HG03460 (cell line): Measurements from ENCODE around the gene DHRS2.
"Not testable (repeated sequence)": the region's sequence is repeated elsewhere in the genome, so short reads cannot be mapped to it uniquely, and the experiment has no call there.

Source experiments
- ATAC-seq: cut with Tn5 transposase; IDR thresholded peaks from one replicate; pipeline ENCODE4 v1.9.1; 2021; ENCODE audit not compliant: unreplicated experiment

DHRS2 gene, protein sequence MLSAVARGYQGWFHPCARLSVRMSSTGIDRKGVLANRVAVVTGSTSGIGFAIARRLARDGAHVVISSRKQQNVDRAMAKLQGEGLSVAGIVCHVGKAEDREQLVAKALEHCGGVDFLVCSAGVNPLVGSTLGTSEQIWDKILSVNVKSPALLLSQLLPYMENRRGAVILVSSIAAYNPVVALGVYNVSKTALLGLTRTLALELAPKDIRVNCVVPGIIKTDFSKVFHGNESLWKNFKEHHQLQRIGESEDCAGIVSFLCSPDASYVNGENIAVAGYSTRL

DNA sequence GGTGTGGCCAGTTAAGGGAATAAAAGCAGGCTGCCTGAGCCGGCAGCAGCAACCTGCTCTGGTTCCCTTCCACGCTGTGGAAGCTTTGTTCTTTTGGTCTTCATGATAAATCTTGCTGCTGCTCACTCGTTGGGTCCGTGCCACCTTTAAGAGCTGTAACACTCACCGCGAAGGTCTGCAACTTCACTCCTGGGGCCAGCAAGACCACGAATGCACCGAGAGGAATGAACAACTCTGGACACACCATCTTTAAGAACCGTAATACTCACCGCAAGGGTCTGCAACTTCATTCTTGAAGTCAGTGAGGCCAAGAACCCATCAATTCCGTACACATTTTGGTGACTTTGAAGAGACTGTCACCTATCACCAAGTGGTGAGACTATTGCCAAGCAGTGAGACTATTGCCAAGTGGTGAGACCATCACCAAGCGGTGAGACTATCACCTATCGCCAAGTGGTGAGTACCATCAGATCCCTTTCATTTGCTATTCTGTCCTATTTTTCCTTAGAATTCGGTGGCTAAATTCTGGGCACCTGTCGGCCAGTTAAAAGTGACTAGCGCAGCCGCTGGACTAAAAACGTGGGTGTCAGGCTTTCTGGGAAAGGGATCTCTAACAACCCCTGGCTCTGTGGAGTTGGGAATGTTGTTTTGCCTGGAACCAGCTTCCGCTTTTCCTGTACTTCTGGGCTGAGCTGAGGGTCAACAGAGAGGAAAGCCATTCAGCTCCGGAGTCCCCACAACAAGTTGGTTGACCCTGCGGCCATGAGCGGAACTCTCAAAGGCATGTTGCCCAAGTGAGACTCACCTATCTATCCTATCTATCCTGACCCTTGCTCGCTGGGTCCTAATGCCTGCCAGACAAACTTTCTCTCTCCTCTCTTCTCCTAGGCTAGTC lies at the start of gene DHRS2:
TSS of gene DHRS2 (plus strand) at position 48 of the 895 bp plus-strand sequence. CDS start 2,501 bp downstream, outside the sequence.
- ATAC-seq: no peak

DNA sequence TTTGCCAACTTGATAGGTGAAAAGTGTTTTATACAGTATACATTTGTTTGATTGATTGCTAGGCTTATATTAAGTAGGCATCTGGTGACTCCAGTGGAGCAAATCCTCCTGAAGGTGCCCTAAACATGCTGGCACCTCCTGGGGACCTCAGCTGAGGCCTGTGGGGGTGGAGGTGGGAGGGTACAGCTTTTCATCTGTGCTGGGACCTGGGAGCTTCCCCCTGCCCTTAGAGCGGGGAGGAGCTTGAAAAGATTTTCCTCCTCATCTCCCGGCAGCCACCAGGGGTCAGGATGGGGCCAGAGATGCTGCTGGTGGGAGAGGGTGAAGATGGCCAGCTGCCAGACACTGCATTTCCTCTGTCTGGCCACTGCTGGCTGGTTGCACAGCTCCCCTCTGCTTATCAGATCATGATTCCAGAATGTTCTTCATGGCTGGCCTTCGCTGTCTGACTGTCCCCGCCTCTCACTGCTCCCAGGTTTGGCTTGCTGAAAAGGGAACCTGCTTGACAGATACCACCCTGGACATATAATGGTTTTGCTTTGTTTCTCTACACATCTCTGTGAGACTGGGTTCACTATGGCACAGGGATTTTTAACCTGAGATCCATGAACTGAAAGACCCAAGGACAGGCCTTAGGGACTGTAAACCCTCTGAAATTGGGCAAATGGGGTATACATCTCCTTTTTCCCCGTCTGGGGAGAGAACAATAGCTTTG lies 47.1 kb upstream of the DHRS2 start:
- peak; percentile 99 for ATAC-seq

DNA sequence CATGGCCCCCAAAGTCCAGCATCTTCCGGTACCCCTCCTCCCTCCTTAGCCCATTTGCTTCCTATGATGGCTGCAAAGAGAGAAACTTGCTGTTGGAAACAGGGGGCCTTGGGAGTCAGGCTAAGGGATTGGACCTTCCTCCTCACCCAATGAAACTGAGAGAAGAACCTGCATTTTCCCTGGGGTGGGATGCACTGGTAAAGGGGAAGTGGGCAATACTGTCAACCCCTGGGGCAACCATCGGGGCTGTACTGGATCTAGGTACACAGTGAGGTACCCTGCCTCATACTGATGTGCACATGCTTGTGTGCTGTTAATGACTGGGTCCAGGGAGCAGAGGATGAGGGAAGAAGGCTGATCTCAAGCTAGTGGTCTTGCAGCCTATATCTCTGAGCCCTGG lies 46.6 kb upstream of the DHRS2 start:
- ATAC-seq: no peak

DNA sequence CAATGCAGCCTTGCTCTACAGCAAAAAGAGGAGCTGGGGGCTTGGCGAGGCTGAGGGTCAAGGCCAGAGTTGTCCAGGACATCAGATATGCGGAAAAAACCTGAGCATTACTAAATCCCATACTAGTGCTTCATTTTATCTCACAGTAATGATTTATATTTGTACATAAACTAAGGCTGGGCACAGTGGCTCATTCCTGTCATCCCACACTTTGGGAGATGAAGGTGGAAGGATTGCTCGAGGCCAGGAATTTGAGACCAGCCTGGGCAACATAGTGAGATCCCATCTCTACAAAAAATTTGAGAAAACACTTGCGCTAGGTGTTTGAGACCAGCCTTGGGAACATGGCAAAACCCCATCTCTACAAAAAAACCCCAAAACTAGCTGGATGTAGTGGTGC lies 46.0 kb upstream of the DHRS2 start:
- ATAC-seq: no peak

DNA sequence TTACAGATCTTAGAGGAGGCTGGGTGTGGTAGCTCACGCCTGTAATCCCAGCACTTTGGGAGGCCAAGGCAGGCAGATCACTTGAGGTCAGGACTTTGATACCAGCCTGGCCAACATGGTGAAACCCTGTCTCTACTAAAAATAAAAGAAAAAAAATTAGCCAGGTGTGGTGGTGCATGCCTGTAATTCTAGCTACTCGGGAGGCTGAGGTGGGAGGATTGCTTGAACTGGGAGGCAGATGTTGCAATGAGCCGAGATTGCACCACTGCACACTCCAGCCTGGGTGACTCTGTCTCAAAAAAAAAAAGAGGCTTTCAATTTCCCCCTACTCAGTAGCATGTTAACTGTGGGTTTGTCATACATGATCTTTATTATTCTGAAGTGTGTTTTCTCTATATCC lies 42.0 kb upstream of the DHRS2 start:
- ATAC-seq: not testable (repeated sequence)

DNA sequence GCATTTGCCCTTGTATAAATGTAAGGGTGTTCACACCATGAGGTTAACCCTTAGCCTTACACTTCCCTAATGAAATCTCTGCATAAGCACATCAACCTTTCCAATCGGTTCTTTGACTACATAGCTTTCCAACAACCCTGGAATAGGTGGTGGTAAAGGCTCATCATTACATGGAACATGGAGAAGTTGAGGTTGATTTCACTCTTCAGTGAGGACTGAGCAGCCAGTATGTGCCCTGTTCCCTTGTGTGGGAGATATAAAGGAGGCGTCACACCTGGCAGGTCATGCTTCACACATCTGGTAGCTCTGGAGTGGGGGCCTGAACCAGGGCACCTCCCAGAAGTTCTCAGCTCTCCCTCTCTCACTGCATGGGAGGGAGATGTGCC lies 35.8 kb upstream of the DHRS2 start:
- no peak for ATAC-seq

DNA sequence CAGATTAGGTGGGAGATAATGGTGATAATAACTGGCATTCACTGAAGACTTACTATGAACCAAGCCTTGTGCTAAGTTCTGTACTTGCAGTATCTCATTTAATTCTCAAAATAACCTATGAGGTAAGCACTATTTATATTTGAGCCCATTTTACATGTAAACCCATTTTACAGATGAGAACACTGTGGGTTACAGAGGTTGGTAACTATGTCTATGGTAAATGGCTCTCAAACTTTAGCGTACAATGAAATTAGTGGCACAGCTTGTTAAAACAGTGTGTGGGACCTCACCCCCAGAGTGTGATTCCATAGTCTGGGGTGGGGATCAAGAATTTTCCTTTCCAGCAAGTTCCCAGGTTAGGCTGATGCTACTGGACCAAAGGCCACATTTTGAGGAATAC lies 35.4 kb upstream of the DHRS2 start:
- no peak for ATAC-seq

DNA sequence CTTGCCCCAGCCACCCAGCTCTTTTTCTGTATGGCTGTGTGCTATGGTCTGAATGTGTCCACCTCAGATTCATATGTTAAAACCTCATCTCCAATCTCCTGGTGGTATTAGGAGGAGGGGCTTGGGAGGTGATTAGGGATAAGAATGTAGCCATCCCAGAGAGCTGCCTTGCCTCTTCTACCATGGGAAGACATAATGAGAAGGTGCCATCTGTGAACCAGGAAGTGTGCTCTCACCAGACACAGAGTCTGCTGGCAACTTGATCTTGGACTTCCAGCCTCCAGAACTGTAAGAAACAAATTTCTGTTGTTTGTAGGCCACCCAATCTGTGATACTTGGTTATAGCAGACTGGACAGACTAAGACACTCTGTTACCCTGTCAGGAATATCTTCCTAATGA lies 34.7 kb upstream of the DHRS2 start:
- ATAC-seq: no peak

DNA sequence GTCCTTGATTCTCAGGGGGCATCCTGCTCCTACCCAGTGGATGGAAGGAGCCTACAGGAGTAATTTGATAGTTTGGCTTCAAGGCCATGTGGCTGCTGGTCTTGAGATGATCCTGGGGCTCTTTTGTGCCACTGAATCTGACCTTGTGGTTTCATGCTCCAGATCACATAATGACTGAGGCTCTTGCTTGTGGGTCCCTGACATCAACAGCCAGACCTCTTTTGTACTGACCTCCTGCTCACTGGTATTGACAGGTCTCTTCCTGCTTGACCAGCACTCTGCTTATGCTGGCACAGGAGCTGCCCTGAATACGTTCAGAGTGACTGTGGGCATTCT lies 34.4 kb upstream of the DHRS2 start:
- no peak for ATAC-seq

DNA sequence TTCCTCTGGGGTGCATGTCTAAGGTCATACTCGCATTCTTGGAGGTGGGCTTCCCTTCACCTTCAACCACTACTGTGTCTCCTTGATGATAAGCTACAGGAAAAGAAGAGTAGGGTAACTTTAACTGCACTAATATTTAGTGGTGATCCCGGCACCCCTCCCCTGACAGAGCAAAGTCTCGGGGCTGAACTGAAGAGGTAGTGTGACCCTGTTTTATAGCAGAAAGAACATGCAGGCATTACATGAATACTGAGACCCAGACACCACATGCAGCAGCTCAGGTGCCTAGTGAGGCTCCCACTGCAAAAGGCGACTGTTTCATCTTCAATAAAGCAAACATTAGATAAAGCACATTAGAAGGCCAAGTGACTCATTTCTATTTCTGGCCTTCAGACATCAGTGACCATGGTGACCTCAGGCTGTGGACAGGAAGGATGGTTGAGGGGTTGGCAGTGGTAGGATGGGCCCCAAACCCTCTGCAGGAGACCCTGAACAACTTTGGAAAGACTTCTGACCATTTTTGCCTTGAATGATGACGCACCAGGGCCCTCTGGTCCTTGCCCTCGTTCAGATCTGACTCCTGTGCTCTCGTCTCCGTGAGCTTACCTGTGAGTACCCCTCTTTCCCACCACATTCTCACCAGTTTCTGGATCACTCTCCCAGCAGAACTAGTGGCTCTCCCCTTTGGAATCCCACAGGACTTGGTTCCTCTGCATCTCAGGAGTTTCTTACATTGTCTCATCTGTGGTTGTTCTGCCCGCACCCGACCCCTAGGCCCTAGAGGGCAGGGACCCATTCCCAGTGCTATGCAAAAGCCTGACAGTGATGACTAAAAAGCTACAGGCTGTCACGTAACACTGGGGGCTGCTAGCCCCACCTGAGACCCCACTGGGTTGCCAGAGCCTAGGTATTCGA lies 33.7 kb upstream of the DHRS2 start:
- no peak for ATAC-seq

DNA sequence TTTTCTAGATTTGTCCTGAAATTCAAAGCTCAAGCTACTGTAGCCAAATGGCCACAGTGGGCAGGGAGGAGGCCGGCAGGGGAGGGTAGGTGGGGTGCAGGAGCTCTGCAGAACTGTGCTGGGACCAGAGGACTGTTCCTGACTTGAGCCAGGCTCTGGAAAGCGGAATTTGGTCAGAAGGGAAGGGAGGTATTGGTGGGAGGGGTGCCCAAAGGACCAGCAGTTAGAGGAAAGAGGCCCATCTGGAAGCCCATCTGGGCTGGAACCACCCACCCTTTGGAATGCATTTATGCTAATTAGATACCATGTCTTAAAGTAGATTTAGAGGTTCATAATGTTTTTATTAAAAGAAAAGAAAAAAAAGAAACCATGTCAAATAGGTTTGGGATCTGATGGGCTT lies 33.1 kb upstream of the DHRS2 start:
- no peak for ATAC-seq

DNA sequence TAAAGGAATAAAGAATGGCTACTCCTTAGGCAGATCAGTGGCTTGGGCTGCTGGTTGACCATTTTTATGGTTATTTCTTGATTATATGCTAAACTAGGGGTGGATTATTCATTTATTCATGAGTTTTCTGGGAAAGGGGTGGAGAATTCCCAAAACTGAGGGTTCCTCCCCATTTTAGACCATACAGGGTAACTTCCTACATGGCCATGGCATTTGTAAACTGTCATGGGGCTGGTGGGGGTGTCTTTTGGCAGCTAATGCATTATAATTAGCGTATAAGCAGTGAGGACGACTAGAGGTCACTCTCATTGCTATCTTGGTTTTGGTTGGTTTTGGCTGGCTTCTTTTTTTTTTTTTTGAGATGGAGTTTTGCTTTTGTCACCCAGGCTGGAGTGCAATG lies 32.0 kb upstream of the DHRS2 start:
- no peak for ATAC-seq

DNA sequence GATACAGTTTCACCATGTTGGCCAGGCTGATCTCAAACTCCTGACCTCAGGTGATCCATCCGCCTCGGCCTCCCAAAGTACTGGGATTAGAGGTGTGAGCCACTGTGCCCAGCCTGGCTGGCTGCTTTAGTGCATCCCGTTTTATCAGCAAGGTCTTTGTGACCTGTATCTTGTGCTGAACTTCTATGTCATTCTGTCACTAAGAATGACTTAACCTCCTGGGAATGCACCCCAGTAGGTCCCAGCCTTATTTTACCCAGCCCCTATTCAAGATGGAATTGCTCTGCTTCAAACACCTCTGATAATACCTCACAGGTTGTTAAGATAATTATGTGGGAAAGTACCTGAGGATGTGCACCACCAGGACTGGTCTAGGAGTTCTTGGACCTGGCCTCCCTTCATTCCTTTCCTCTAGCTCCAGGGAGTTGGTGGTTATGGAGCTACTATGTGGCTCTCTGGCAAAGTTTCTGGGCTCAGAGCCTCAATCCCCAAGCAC lies 31.4 kb upstream of the DHRS2 start:
- no peak for ATAC-seq

DNA sequence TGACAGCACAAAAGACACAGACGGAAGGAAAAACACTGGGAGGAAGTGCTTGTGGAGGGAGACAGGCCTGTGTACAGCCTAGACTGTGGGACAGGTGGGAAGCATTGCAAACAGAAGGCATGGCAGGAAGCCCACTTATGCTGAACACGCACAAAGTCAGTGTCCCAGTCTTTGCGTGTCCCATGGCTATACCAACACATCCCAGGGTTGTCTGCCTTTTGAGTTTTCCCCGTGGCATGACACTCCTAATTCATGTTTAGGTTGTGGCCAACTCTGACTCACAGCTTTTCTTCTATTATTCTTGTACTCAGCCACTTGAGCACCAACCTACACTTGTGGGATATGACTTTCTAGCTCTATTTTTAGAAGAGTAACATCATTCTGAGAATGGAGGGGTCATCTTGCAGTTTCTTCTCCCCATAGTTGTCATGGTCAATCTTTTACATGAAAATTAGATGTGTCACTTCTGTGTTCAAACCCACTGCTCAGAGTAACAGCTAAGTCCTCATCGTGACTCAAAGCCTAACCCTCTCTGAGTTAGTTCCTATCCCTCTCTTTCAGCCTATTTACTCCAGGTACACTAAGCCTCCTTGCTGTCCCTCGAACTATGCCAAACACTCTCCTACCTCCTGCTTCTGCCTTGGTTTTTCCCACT lies 30.1 kb upstream of the DHRS2 start:
- peak; percentile 78 for ATAC-seq

DNA sequence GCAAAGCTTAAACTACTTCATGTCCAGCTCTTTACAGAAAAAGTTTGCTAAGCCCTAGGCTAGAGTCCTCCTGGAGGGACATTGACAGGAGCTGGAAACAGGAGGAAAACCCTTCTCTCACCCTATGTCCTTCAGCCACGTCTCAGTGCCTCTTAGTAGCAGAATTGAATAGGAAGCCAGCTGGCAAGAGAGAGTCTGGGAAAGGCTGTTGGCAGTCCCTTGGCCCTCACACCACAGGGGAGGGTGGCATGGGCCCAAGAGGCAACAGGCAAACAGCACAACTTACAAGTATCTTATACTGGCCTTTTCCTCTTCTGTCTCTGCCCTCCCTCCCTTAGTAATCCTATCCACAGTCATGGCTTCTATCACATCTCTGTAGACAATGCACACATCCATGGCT lies 27.7 kb upstream of the DHRS2 start:
- ATAC-seq: no peak

DNA sequence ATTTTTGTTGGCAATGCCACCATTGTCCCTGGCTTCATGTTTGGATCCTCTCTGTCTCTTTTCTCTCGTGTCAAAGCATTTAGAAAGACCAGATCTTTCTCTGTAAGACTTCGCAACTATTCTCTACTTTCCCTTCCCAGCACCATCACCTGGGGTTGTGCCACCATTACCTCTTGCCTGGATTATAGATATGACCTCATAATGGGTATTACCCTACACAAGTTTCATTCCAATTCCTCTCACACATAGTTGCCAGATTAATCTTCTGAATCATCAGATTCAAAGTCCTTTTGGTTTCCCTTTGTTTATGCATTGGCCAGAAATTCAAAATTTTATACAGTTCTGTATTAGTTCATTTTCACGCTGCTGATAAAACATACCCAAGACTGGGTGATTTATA lies 27.2 kb upstream of the DHRS2 start:
- ATAC-seq: no peak

DNA sequence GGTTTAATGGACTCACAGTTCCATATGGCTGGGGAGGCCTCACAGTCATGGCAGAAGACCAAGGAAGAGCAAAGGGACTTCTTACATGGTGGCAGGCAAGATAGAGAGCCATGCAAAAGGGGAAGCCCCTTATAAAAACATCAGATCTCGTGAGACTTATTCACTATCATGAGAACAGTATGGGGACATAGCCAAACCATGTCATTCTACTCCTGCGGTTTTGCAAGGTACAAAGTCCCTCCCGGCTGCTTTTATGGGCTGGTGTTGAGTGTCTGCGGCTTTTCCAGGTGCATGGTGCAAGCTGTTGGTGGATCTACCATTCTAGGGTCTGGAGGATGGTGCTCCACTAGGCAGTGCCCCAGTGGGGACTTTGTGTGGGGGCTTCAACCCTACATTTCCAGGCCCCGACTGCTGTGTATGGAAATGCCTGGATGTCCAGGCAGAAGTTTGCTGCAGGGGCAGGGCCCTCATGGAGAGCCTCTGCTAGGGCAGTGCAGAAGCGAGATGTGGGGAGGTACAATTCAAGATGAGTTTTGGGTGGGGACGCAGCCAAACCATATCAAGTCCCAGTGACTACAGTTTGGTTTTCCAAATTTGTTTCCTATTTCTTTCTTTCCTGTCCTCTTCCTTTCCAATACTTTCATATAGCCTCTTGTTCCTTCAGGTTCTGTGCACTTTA lies 26.6 kb upstream of the DHRS2 start:
- ATAC-seq: not testable (repeated sequence)

DNA sequence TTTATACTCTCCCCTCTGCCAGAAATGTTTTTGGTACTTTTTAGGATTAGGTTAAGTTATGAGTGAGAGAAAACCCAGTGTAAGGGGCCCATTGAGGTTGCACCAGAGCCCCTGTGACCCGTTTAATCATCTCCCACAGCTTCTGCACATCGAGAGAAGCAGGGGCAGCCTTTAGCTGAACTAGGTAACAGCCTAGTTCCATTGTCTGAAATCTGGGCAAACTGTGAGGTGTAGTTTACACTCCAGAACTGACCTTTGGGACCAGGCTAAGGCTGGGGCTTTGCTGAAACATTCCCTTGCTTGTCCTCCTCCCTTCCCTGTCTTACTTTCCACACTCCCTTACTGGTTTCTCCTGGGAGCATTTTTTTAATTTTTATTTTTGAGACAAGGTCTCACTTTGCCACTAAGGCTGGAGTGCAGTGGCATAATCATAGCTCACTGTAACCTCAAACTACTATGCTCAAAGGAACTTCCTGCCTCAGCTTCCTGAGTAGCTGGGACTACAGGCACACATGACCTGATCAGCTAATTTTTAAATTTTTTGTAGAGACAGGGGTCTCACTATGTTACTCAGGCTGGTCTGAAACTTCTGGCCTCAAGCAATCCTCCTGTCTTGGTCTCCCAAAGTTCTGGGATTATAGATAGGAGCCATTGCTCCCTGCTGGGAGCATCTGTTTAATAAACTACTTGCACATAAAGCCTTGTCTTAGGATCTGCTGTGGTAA lies 25.9 kb upstream of the DHRS2 start:
- no peak for ATAC-seq

DNA sequence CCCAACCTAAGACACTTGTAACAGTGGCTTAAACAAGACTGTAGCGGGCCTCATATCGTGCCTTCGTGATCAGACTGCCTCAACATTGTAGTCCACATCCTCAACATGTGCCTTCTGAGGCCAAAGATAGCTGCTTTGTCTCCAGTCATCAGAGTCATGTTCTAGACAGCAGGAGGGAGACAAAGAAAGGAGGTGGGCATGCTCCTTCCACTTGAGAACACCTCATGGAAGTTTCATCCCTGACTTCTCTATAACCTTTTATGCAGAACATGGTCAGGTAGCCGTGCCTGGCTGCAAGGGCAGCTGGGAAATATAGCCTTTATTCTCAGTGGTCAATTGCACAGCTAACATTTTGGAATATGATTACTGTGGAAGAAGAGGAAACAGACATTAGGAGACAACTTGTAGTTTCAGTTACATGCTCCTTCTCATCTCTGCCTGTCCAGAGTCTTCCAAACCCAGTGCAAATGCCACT lies 25.3 kb upstream of the DHRS2 start:
- no peak for ATAC-seq
